ENCODE data around the gene NBR1.
"Not testable (repeated sequence)": the region's sequence is repeated elsewhere in the genome, so short reads cannot be mapped to it uniquely, and the experiment has no call there.

Gene NBR1

DNA sequence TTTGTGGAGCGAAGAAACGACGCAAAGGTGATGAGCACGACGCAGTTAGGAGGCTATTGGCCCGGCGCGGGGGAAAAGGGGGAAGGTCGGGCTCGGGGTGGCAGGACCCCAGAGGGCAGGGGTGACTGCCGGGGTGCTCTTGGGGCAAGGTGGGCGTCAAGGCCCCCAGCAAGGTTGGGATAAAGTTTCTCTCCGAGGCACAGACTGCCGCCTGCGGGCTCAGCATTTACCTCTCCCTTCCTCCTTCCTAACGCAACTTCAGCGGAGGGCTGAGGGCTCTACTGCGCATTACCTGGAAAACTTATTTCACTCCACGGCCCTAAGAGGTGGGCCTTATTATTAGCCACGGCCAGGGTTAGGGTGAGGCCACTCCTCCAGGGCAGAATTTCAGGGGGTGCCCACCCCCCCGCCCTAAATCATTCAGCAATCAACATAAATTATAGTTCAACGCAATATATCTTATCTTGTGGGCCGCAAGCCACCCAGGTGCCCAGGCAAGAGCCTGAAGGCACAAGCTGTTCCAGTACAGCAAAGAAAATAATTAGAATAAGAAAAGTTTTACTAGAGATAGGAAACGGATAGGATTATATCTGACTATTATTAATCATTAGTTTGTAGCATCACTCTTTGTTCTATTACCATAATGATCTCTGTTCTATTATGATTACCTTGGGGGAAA, 61.1 kb downstream of the NBR1 start:
- in situ Hi-C loops (cut with MboI; ENCODE audit: low pct_unique_long_range_greater_than_20kb, low sequenced_read_pairs): not testable (repeated sequence)

DNA sequence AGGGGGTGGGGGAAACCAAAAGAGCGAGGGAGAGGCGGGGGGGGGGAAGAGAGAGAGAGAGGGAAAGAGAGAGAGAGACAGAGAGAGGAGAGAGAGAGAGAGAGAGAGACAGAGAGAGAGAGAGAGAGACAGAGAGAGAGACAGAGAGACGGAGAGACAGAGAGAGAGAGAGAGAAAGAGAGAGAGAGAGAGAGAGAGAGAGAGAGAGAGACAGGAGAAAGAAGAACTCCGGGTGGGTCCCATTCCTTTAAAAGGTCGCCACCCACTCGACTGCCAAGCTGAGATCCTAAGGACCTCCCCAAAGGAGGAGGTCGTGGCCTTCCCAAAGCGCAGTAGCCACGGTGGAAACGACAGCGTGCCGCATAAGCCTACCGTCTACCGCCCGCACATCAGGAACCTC, 62.2 kb downstream of the NBR1 start:
- DNase-seq; in situ Hi-C loops (cut with MboI; ENCODE audit: low pct_unique_long_range_greater_than_20kb, low sequenced_read_pairs): not testable (repeated sequence)

More for the DNA sequence above, 61.1 kb downstream of the NBR1 start:
- DNase-seq: not testable (repeated sequence)

DNA sequence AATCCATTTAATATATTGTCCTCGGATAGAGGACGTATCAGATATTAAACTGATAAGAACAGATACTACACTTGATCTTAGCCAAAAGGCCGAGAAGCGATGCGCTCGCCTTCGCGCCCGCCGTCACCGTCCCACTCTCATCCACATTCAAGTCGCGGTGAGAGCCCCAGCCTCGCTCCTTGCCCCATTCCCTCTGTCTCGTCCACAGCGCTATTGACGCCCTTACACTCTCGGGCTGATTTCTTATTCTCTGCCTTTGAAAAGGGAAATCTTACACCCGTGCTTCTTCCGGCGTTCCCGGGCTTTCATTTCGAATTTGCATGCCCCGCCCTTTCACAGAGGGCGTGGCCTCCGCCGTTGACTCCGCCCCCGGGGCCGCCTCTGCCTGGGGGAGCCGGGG, 62.9 kb downstream of the NBR1 start, which contains the start of gene RNU2-1:
RNU2-1 (minus strand) TSS at position 101 of the 400 bp plus-strand sequence.
- in situ Hi-C loops (cut with MboI; ENCODE audit: low pct_unique_long_range_greater_than_20kb, low sequenced_read_pairs); DNase-seq: not testable (repeated sequence)

DNA sequence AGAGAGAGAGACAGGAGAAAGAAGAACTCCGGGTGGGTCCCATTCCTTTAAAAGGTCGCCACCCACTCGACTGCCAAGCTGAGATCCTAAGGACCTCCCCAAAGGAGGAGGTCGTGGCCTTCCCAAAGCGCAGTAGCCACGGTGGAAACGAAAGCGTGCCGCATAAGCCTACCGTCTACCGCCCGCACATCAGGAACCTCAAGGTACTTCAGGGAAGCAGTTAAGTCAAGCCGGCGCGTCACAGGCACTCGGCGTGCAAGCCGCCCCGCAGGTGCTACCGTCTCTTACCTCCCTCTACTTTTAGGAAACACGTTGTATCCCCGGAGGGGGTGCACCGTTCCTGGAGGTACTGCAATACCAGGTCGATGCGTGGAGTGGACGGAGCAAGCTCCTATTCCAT, 68.6 kb downstream of the NBR1 start:
- DNase-seq; in situ Hi-C loops (cut with MboI; ENCODE audit: low pct_unique_long_range_greater_than_20kb, low sequenced_read_pairs): not testable (repeated sequence)

DNA sequence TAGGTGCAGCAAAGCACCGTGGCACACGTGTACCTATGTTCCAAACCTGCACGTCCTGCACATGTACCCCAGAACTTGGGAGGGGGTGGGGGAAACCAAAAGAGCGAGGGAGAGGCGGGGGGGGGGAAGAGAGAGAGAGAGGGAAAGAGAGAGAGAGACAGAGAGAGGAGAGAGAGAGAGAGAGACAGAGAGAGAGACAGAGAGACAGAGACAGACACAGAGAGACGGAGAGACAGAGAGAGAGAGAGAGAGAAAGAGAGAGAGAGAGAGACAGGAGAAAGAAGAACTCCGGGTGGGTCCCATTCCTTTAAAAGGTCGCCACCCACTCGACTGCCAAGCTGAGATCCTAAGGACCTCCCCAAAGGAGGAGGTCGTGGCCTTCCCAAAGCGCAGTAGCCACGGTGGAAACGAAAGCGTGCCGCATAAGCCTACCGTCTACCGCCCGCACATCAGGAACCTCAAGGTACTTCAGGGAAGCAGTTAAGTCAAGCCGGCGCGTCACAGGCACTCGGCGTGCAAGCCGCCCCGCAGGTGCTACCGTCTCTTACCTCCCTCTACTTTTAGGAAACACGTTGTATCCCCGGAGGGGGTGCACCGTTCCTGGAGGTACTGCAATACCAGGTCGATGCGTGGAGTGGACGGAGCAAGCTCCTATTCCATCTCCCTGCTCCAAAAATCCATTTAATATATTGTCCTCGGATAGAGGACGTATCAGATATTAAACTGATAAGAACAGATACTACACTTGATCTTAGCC, 69.8 kb downstream of the NBR1 start:
- DNase-seq; in situ Hi-C loops (cut with MboI; ENCODE audit: low pct_unique_long_range_greater_than_20kb, low sequenced_read_pairs): not testable (repeated sequence)

DNA sequence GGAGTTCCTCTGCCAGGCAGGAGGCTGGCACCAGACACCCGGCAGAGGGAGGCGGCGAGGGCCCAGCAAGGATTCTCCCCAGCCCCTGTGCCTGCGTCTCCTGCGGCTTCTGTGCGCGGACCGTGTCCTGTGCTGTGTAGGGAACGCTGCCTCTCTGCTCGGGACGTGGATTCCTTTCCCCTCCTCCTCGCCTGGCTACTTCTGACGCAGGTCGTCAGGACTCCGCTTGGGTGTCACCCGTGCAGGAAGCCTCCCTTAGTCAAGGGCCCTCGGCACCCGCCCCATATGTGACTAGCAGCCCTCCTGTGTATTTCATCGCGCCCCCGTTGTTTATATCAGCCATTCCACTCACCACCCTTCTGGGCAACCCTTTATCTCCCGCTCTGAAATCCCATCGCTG, 75.4 kb downstream of the NBR1 start:
- in situ Hi-C loops (cut with MboI; ENCODE audit: low pct_unique_long_range_greater_than_20kb, low sequenced_read_pairs); DNase-seq: not testable (repeated sequence)

All from KBM-7 (cell line).